ENCODE measurements around the gene ZC3H10.
"Not testable (repeated sequence)": the region's sequence is repeated elsewhere in the genome, so short reads cannot be mapped to it uniquely, and the experiment has no call there.

Gene ZC3H10

DNA sequence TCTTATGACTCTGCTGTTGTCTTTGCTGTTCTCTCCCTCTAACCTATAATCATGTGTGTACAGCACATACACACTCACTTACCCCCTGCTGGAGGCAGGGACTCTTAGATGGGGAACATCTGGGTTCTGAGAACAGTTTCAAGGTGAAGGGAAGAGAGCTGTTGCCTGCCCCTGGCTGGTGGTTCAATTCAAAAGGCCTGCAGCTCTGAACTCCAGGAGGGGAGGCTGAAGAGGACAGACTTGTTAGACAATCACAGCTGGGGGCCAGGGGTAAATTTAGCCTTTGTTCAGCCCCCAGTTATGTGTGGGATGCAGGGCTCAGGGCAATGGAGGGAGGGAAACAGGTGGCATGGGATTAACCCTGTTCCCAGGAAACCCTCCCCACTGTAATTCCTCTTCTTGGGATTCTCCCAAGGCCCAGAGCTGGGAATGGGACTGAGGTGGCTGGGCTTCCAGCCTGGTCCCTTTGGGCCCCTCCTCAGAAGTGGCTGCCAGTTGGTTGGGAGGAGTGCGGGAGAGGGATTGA, 36.2 kb downstream of the ZC3H10 start:
- TF ChIP-seq CTCF (IDR thresholded peaks at IDR 0.05; ENCODE audit: extremely low read depth, insufficient read depth, missing control alignments): no peak
- DNase-seq (ENCODE audit: low spot score): no peak
- in situ Hi-C loops (cut with MboI; ENCODE audit: low pct_unique_long_range_greater_than_20kb, low sequenced_read_pairs, unreplicated experiment): no loop called here

GRCh38 chr12:56154818-56155217, 36.8 kb downstream of the ZC3H10 start:
- no peak for TF ChIP-seq CTCF (IDR thresholded peaks at IDR 0.05; ENCODE audit: extremely low read depth, insufficient read depth, missing control alignments)
- DNase-seq (ENCODE audit: low spot score): no peak
- in situ Hi-C loops (cut with MboI; ENCODE audit: low pct_unique_long_range_greater_than_20kb, low sequenced_read_pairs, unreplicated experiment): no loop called here

- no peak for TF ChIP-seq CTCF (IDR thresholded peaks at IDR 0.05; ENCODE audit: extremely low read depth, insufficient read depth, missing control alignments)
- in situ Hi-C loops (cut with MboI; ENCODE audit: low pct_unique_long_range_greater_than_20kb, low sequenced_read_pairs, unreplicated experiment): no loop called here
- DNase-seq (ENCODE audit: low spot score): no peak
Observed at GRCh38 chr12:56155256-56155845, 37.3 kb downstream of the ZC3H10 start.

- in situ Hi-C loops (cut with MboI; ENCODE audit: low pct_unique_long_range_greater_than_20kb, low sequenced_read_pairs, unreplicated experiment); DNase-seq (ENCODE audit: low spot score): not testable (repeated sequence)
Observed at GRCh38 chr12:56156464-56157200, 38.6 kb downstream of the ZC3H10 start.

DNA sequence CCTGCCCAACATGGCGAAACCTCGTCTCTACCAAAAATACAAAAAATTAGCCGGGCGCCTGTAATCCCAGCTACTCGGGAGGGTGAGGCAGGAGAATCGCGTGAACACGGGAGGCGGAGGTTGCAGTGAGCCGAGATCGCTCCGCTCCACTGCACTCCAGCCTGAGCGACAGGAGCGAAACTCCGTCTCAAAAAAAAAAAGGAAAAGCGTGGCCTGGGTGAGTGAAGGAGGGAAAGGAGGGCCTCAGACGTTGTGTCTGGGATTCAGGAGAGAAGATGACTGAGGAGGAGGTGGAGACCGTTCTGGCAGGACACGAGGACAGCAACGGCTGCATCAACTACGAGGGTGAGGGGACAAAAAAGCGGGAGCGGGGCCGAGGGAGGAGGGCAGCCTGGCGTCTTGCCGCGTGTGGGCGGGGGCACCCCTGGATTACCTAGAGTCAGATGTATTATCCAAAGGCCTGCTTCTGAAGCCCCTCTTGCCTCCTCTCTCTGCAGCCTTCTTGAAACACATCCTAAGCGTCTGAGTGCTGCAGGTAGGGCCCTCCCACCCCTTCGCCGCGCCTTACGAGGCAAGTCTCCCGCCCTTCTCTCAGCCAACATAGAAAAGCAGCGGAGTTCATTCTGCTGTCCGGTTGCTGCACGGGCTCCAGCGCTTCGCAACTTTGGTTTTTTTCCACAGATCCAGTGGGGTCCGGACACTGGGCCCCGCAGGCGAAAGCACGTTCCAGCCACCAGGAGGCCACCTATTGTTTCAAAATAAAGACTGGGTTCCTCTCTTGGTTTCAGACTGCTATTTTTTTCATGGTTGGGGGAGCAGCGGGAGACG, 39.3 kb downstream of the ZC3H10 start:
- peak; percentile 79 for DNase-seq (ENCODE audit: low spot score)
- peak; percentile 46 for TF ChIP-seq CTCF (IDR thresholded peaks at IDR 0.05; ENCODE audit: extremely low read depth, insufficient read depth, missing control alignments)
- in situ Hi-C loops (cut with MboI; ENCODE audit: low pct_unique_long_range_greater_than_20kb, low sequenced_read_pairs, unreplicated experiment): no loop called here

- no peak for TF ChIP-seq CTCF (IDR thresholded peaks at IDR 0.05; ENCODE audit: extremely low read depth, insufficient read depth, missing control alignments)
- peak; percentile 93 for DNase-seq (ENCODE audit: low spot score)
- in situ Hi-C loops (cut with MboI; ENCODE audit: low pct_unique_long_range_greater_than_20kb, low sequenced_read_pairs, unreplicated experiment): no loop called here
Observed at GRCh38 chr12:56158029-56158925, 40.2 kb downstream of the ZC3H10 start, which contains the start of gene MYL6. Gene MYL6, plus strand, starts transcription at chr12:56158359. Its CDS starts 43 bp downstream, at chr12:56158402.

Measured in GM13977 (cell line).